Measurements from ENCODE around the gene TMPRSS9. TPM values are rescaled to one million over a fixed set of nuclear protein-coding genes. Genes with fewer than 3 reads are reported as not detected.
"Not testable (repeated sequence)": the region's sequence is repeated elsewhere in the genome, so short reads cannot be mapped to it uniquely, and the experiment has no call there.

Gene TMPRSS9
- total and polyA plus RNA-seq, 2 experiments from 2014 or later = not detected

DNA sequence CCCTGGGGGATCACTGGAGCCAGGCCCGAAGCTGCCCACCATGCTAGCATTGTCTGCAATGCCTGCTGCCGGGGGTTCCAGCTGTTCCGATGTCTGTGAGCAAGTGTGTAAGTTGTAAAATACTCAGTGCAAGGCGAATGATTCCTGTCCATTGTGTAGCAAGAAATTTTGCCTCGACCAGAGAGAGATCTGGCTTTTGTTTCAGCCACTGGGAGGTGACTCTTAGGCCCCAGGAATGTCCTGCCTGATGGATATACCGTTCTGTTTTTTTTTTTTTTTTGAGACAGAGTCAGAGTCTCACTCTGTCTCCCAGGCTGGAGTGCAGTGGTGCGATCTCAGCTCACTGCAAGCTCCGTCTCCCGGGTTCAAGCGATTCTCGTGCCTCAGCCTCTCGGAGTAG is 108.5 kb downstream of the TMPRSS9 start:
- Histone ChIP-seq H3K27ac (no peak overlapping the region), H3K4me1 (ENCODE audit: low read depth) (no peaks in the 10 kb centered on the region), H3K36me3 (no peaks in the 10 kb centered on the region), H3K27me3 (no peaks in the 10 kb centered on the region), H3K9me3 (ENCODE audit: low read depth) (no peaks in the 10 kb centered on the region), H3K4me3 (no peak overlapping the region)
- TF ChIP-seq, protein P1, sequence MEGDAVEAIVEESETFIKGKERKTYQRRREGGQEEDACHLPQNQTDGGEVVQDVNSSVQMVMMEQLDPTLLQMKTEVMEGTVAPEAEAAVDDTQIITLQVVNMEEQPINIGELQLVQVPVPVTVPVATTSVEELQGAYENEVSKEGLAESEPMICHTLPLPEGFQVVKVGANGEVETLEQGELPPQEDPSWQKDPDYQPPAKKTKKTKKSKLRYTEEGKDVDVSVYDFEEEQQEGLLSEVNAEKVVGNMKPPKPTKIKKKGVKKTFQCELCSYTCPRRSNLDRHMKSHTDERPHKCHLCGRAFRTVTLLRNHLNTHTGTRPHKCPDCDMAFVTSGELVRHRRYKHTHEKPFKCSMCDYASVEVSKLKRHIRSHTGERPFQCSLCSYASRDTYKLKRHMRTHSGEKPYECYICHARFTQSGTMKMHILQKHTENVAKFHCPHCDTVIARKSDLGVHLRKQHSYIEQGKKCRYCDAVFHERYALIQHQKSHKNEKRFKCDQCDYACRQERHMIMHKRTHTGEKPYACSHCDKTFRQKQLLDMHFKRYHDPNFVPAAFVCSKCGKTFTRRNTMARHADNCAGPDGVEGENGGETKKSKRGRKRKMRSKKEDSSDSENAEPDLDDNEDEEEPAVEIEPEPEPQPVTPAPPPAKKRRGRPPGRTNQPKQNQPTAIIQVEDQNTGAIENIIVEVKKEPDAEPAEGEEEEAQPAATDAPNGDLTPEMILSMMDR (IDR thresholded peaks at IDR 0.05; ENCODE audit: low read depth, low read length) = no peak
- no peak for DNase-seq (ENCODE audit: low read depth in 1 of 2, low spot score in 1 of 2)

DNA sequence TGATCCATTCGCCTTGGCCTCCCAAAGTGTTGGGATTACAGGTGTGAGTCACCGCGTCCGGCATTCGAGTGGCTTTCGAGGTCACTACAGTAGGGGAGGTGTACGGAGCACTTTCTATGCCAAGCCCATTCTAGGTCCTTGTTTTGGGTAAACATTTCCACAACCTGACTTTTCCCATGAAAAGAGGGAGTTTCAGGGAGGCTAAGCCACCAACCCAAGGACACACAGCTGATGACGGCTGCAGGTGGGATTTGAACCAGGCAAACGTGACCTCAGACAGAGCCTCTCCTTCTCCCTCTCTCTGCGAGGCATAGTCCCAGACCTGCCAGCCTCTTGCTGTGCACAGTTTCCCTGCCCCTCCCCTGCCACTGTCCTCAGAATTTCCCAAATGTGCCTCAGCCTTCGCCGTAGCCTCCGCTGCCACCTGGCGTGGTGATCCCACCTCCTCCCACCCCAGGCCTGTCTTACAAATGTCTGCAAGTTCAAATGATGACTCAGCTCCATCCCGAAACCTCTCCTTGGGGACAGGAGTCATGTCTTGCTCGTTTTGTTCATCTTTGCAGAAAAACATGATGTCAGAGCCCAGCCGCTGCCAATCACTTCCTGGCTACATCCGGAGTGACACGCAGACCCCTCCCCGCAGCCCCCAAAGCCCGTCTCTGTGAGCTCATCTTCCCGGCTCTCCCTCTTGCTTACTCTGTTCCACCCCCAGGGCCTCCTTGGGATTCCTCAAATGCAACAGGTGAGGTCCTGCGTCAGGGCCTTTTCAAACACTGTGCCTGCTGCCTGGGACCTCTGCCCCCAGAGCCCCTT is 109.2 kb downstream of the TMPRSS9 start:
- peak in 1 of 2 donors; percentile 71 for DNase-seq (ENCODE audit: low read depth in 1 of 2, low spot score in 1 of 2)

DNA sequence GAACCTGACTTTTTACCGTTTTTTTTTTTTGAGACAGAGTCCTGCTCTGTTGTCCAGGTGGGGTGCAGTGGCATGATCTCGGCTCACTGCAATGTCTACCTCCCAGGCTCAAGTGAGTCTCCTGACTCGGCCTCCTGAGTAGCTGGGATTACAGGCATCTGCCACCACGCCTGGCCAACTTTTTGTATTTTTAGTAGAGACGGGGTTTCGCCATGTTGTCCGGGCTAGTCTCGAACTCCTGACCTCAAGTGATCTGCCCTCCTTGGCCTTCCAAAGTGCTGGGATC is 109.8 kb downstream of the TMPRSS9 start:
- H3K4me1 ChIP-seq (ENCODE audit: low read depth); H3K4me3 ChIP-seq; H3K27me3 ChIP-seq; H3K36me3 ChIP-seq; H3K27ac ChIP-seq; DNase-seq (ENCODE audit: low read depth in 1 of 2, low spot score in 1 of 2); H3K9me3 ChIP-seq (ENCODE audit: low read depth): not testable (repeated sequence)

More for the DNA sequence above, 109.2 kb downstream of the TMPRSS9 start:
- no peak overlapping the region for H3K4me3 ChIP-seq
- H3K36me3 ChIP-seq = no peaks in the 10 kb centered on the region
- H3K27ac ChIP-seq = no peak overlapping the region
- H3K4me1 ChIP-seq (ENCODE audit: low read depth) = no peaks in the 10 kb centered on the region
- no peaks in the 10 kb centered on the region for H3K27me3 ChIP-seq
- TF ChIP-seq, protein P1 (IDR thresholded peaks at IDR 0.05; ENCODE audit: low read depth, low read length) = no peak
- H3K9me3 ChIP-seq (ENCODE audit: low read depth) = no peaks in the 10 kb centered on the region

DNA sequence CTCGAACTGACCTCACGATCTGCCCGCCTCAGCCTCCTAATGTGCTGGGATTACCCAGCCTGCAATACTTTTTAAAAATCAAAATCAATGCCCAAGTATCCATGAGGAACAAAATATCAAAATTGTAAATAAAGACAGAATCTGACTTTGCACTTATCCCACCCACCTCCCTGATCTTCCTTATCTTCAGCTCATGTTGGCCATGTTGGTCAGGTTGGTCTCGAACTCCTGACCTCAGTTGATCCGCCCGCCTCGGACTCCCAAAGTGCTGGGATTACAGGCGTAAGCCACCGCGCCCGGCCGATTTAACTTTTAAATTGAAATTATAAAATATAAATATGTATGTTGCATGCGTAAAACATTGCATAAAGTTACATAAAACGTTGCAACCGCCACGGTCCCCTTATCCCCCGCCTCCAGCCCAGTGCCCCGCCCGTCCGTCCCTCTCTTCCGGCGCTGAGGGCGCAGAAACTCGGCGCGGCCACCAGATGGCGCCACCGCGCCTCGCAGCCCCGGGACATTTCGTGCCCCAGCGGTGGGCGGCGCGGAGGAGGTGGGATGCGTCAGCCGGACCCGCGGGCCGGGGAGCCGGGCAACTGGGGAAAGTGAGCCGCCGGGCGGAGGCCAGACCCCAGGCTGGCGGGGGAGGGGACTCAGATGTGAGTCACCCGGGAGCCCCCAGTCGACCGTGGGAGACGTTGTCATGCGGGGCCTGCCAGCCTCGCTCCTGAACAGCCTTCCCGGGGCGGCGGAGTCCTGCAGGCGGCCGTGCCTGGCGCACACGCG is 114.4 kb downstream of the TMPRSS9 start:
- TF ChIP-seq, protein P1 (IDR thresholded peaks at IDR 0.05; ENCODE audit: low read depth, low read length) = peak; percentile 89
- Histone ChIP-seq H3K27ac (no peak overlapping the region), H3K36me3 (no peaks in the 10 kb centered on the region)

DNA sequence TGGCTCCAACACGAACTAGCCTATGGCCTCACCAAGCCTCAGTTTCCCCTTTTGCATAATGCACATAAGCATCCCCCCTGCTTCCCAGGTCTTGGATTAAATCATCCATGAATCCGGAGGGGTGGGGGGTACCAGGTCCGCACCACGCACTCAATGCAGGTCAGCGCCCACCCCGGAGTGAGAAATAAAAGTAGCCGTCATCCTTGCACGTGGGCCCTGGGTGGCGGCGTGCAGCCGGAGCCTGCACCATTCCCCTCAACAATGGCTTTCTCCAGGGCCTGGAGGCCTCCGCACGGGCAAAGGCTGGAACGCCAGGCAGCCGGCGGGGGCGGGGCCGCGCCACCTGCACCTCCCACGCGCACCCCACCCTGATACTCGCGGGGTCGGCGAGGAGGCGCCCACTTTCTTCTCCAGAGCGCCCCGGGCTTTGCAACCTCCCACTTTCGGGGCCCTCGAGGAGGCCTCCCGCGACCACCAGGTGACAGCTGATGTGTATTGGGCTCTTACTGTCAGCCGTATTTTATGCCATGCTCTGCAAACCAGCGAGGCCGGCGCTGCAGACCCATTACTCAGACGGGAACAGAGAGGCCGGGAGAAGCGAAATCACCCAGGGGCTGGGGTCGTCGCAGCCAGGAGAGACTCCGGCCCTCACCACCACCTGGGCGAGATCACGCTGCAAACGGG is 115.1 kb downstream of the TMPRSS9 start:
- peak; percentile 61 to 73 for DNase-seq (ENCODE audit: low read depth in 1 of 2, low spot score in 1 of 2)
- H3K9me3 ChIP-seq (ENCODE audit: low read depth) = no peaks in the 10 kb centered on the region
- H3K4me1 ChIP-seq (ENCODE audit: low read depth) = peaks cover 12% of the 10 kb centered on the region
- TF ChIP-seq, protein P1 (IDR thresholded peaks at IDR 0.05; ENCODE audit: low read depth, low read length) = no peak
- H3K36me3 ChIP-seq = no peaks in the 10 kb centered on the region
- no peaks in the 10 kb centered on the region for H3K27me3 ChIP-seq
- H3K4me3 ChIP-seq = peak overlapping the region; percentile 96
- H3K27ac ChIP-seq = no peak overlapping the region

More for the DNA sequence above, 114.4 kb downstream of the TMPRSS9 start:
- H3K27me3 ChIP-seq = no peaks in the 10 kb centered on the region
- DNase-seq (ENCODE audit: low read depth in 1 of 2, low spot score in 1 of 2) = peak; percentile 90 to 92
- H3K4me1 ChIP-seq (ENCODE audit: low read depth) = peaks cover 12% of the 10 kb centered on the region
- peak overlapping the region; percentile 96 for H3K4me3 ChIP-seq
- H3K9me3 ChIP-seq (ENCODE audit: low read depth) = no peaks in the 10 kb centered on the region

Other genes starting within 250 kb of the TMPRSS9 start
- gene AP3D1, start 208.7 kb upstream of the TMPRSS9 start, total RNA-seq = 118 and 125 TPM in 2 replicates
- gene AP3D1, start 208.7 kb upstream of the TMPRSS9 start, polyA plus RNA-seq = 112 and 115 TPM in 2 replicates
- gene DOT1L, start 196.3 kb upstream of the TMPRSS9 start, total RNA-seq = 25.3 and 53.8 TPM in 2 replicates
- 15.6 and 19.1 TPM in 2 replicates for gene DOT1L, start 196.3 kb upstream of the TMPRSS9 start, polyA plus RNA-seq
- 255 and 361 TPM in 2 replicates for gene PLEKHJ1, start 123.9 kb upstream of the TMPRSS9 start, total RNA-seq
- gene PLEKHJ1, start 123.9 kb upstream of the TMPRSS9 start, polyA plus RNA-seq = 297 and 342 TPM in 2 replicates
- gene SF3A2, start 123.4 kb upstream of the TMPRSS9 start, total RNA-seq = 60.6 and 66.9 TPM in 2 replicates
- gene SF3A2, start 123.4 kb upstream of the TMPRSS9 start, polyA plus RNA-seq = 110 and 111 TPM in 2 replicates
- gene AMH, start 110.9 kb upstream of the TMPRSS9 start, total RNA-seq = 24.1 and 45.6 TPM in 2 replicates
- gene AMH, start 110.9 kb upstream of the TMPRSS9 start, polyA plus RNA-seq = 23.2 and 71.4 TPM in 2 replicates
- gene JSRP1, start 103.8 kb upstream of the TMPRSS9 start, total RNA-seq = 1.9 and 5.4 TPM in 2 replicates
- 0.79 and 4.2 TPM in 2 replicates for gene JSRP1, start 103.8 kb upstream of the TMPRSS9 start, polyA plus RNA-seq
- 0.48 TPM in 1 of 2 replicates, not detected in the other for gene PEAK3, start 78.1 kb upstream of the TMPRSS9 start, total RNA-seq
- 0.06 and 0.51 TPM in 2 replicates for gene PEAK3, start 78.1 kb upstream of the TMPRSS9 start, polyA plus RNA-seq
- 2.1 and 3.1 TPM in 2 replicates for gene LINGO3, start 52.1 kb upstream of the TMPRSS9 start, total RNA-seq
- 0.23 and 1.4 TPM in 2 replicates for gene LINGO3, start 52.1 kb upstream of the TMPRSS9 start, polyA plus RNA-seq
- 231 and 424 TPM in 2 replicates for gene LSM7, start 31.7 kb upstream of the TMPRSS9 start, total RNA-seq
- gene LSM7, start 31.7 kb upstream of the TMPRSS9 start, polyA plus RNA-seq = 157 and 176 TPM in 2 replicates
- 95.3 and 132 TPM in 2 replicates for gene SPPL2B, start 31.6 kb upstream of the TMPRSS9 start, total RNA-seq
- 90.4 and 90.9 TPM in 2 replicates for gene SPPL2B, start 31.6 kb upstream of the TMPRSS9 start, polyA plus RNA-seq
- gene TIMM13, start 67.3 kb downstream of the TMPRSS9 start, total RNA-seq = 76.7 and 93.0 TPM in 2 replicates
- 287 and 292 TPM in 2 replicates for gene TIMM13, start 67.3 kb downstream of the TMPRSS9 start, polyA plus RNA-seq
- gene LMNB2, start 96.7 kb downstream of the TMPRSS9 start, total RNA-seq = 78.6 and 127 TPM in 2 replicates
- 42.5 and 66.9 TPM in 2 replicates for gene LMNB2, start 96.7 kb downstream of the TMPRSS9 start, polyA plus RNA-seq
- 44.8 and 75.2 TPM in 2 replicates for gene GADD45B, start 115.9 kb downstream of the TMPRSS9 start, total RNA-seq
- 30.5 and 66.4 TPM in 2 replicates for gene GADD45B, start 115.9 kb downstream of the TMPRSS9 start, polyA plus RNA-seq

All from cardiac muscle cell (in vitro differentiated cells and primary cell).